ENCODE measurements around the gene MCEMP1. TPM values are rescaled to one million over a fixed set of nuclear protein-coding genes. Genes with fewer than 3 reads are reported as not detected.

MCEMP1 gene, protein sequence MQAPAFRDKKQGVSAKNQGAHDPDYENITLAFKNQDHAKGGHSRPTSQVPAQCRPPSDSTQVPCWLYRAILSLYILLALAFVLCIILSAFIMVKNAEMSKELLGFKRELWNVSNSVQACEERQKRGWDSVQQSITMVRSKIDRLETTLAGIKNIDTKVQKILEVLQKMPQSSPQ
- not detected in 5 replicates for total RNA-seq (2022; extraction: Qiagen RNA extraction)

DNA sequence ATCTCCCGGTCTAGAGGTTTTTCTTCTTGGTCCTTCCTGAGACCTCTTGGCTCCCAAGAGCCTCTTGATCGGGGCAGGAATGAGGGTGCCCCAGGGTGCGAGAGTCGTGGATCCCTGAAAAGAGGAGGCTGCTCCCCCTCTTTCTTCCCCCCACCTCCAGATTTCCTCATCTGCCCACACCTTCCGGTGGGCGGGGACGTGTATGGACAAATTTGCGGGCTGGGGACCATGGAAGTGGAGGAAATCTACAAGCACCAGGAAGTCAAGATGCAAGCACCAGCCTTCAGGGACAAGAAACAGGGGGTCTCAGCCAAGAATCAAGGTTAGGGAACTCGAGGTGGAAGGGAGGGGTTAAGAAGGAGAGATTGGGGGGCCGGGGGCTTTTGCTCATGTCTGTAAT lies at the start of gene MCEMP1:
MCEMP1 (plus strand) TSS at position 237 of the 400 bp plus-strand sequence; CDS start at position 268, 31 bp downstream.

DNA sequence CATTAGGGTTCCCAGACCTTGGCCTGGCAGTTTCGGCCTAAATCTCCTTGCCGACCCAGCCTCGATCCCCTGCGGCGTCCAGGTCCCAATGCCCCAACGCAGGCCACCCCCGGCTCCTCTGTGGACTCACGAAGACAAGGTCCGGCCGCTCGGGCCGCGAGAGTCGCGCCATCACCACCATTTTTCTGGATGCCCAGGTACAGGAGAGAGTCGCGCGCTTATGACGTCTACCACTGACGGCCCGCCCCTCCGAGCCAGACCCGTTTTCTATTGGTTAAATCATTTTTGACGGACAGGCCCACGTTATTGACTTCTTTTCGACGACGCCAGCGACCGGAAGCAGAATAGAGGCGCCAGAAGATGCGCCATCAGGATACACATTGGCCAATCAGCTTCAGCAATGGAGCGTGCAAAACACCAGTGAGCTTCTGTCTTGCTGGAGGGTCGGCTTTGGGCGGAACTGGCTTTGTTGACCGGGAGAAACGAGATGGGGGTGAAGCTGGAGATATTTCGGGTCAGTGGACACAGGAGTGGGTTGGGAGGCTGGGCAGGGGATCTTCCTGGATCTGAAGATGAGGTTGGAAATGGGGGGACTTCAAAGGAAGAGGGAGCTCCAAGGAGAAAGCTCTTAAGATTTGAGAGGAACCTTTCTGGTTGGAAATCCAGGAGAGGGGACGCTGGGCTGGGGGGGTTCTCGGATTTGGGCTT lies 47.4 kb upstream of the MCEMP1 start, which contains the start of the genes PET100 and XAB2:
PET100 (plus strand) TSS at position 447 of the 708 bp plus-strand sequence; CDS start at position 488, 41 bp downstream.
XAB2 (minus strand) TSS at position 199 of the 708 bp plus-strand sequence; CDS start at position 181, 18 bp downstream.

DNA sequence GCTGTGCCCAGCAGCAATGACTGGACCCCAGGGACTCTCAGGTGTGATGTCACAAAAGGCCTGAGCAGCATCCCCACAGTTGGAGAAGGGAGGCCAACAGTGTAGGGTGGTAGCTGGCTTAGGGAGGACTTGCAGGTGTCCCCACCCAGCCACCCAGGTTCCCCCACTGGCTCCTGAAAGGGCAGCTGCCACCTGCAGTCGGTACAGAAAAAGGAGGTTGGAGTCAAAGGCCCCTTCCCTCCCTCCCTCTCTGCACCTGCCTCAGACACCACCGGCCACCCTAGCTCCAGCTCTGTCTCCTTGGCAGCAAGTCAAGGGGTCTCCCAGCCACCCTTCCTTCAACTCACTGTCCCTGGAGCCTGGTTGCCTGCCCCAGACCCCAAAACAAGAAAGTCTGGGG lies 43.2 kb upstream of the MCEMP1 start, which contains the start of gene PCP2:
PCP2 (minus strand) TSS at position 22 of the 400 bp plus-strand sequence. CDS start 262 bp downstream, outside the sequence.

DNA sequence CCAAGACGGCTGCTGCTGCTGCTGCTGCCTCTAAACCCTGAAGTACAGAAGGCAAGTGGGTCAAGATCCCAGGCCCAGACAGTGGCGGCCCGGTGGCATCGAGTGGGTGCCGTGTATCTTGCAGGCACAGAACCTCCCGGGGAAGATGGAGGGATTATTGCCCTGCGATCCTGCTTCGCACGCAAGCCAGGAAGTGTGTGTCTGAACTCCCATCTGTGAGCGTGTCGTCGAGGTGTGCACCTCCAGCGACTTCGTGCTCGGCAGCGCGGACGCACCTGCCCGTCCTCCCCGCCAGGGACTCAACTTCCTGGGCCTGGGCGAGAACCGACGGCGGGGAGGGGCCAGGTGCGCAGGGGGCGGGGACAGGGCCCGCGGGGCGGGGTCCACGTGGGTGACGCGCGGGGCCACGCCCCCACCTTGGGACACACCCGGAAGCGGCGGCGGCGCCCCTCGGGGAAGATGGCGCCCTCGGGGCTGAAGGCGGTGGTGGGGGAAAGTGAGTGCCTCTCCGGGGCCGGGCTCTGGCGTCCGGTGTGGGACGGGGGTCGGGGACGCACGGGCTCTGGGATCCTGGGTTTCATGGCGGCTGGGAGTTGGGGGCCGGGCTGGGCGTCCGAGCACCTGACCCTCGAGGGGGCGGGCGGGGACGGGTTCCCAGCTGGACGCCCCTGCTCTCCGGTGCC lies 40.1 kb upstream of the MCEMP1 start, which contains the start of gene STXBP2:
STXBP2 (plus strand) TSS at position 420 of the 683 bp plus-strand sequence; CDS start at position 460, 40 bp downstream.

DNA sequence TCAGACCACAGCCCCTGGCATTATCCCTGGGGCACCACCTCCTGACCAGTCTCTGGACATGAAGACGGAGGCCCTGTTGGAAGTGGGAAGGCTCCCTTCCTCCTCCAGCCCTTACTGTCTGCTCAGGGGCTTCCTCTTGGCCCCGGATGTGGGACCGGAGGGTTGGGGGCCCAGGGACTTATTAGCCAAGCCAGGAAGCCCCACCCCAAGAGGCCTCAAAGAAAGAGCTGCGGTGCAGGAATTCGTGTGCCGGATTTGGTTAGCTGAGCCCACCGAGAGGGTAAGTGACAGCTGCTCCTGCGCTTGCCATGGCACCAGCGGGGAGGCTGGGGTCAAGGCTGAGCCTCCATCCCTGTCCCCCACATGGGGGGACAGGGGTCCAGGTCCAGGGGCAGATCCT lies 8.0 kb upstream of the MCEMP1 start, which contains the start of gene RETN:
RETN (plus strand) TSS at position 208 of the 400 bp plus-strand sequence. CDS start 278 bp downstream, outside the sequence.

DNA sequence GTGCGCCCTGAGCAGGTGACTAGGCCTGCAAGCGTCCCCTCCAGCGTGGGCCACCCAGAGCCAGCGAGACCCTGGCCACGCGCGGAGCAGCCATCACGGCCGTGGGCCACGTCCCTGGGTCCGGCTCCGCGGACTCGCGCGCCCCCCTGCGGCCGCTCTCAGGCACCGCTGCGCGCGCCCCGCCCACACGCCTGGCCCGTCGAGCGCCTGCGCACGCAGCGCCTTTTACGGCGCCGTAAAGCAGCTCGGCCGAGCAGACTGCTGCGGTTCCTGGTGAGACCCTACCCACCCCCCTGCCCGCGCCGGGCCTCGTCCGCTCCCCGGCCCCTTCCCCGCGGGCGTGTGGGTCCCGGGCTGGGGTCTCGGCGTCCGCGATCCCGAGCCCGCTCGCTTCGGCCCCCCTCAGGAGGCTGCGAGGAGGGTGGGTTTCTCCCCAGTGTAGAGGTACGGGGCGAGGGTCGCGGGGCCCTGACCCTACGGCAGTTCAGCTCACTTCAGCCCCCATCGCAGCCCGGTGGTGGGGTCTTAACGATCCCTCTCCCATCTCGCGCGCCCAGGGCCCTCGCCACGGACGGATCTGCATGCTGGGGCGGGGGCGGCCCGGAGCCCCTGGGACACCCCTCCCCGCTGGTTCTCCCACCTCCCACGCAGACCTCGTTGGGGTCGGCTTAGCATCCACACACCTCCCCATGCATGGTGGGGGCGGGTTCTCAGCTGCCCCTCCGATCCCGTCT lies 3.9 kb downstream of the MCEMP1 start, which contains the start of gene TRAPPC5:
TRAPPC5 (plus strand) TSS at position 228 of the 734 bp plus-strand sequence. CDS start 1,421 bp downstream, outside the sequence.

DNA sequence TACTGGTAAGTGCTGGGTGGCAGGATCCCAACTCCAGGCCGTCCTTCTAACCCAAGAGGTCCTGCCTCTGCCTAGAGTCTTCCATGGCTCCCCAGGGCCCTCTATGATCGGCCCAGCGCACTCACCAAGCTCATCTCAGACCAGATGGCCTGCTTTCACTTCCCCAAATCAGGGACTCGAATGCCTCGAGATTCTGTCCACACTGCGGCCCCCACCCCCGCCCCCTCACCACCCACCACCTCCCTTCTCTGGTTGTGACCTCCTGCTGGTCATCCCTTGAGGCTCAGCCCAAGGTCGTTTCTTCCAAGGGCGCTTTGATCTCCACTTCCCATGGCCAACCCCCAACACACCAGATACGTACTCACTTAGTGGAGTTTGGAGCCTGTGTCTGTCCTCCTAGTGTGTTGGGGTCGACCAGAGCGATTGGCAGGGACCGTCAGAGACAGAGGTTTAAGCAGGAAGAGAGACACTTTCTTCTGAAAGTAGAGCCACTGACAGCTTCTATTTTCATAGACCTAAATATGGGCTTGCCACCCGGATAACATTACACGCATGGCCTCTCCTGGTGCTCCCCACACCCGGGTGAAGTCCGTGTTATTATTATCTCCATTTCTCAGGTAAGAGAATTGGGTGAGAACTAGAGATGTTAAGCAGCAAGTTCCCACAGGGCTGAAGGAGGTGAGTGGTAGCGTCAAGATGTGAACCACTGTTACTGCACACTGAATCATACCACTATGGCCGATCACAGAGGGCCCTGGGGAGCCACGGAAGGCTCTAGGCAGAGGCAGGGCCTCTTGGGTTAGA lies 25.0 kb downstream of the MCEMP1 start, which contains the start of gene FCER2:
FCER2 (minus strand) TSS at position 478 of the 804 bp plus-strand sequence. CDS start 2,371 bp downstream, outside the sequence.

Other genes with a start within 250 kb of the MCEMP1 start
- gene PEX11G, start 188.1 kb upstream of the MCEMP1 start, total RNA-seq (2022; extraction: Qiagen RNA extraction), result 1.4 to 2.6 TPM (median 1.9 TPM) in 5 replicates
- 16.7 to 21.1 TPM (median 18.2 TPM) in 5 replicates for gene ZNF358, start 161.0 kb upstream of the MCEMP1 start, total RNA-seq (2022; extraction: Qiagen RNA extraction)
- gene MCOLN1, start 154.5 kb upstream of the MCEMP1 start, total RNA-seq (2022; extraction: Qiagen RNA extraction), result 9.4 to 12.8 TPM (median 12.3 TPM) in 5 replicates
- gene PNPLA6, start 141.4 kb upstream of the MCEMP1 start, total RNA-seq (2022; extraction: Qiagen RNA extraction), result 27.7 to 34.6 TPM (median 31.9 TPM) in 5 replicates
- 4.1 to 6.2 TPM (median 5.4 TPM) in 5 replicates for gene CAMSAP3, start 81.2 kb upstream of the MCEMP1 start, total RNA-seq (2022; extraction: Qiagen RNA extraction)
- gene XAB2, start 47.5 kb upstream of the MCEMP1 start, total RNA-seq (2022; extraction: Qiagen RNA extraction), result 23.3 to 26.8 TPM (median 25.1 TPM) in 5 replicates
- 50.7 to 61.5 TPM (median 55.6 TPM) in 5 replicates for gene PET100, start 47.3 kb upstream of the MCEMP1 start, total RNA-seq (2022; extraction: Qiagen RNA extraction)
- gene PCP2, start 43.4 kb upstream of the MCEMP1 start, total RNA-seq (2022; extraction: Qiagen RNA extraction), result 0.26 TPM in 1 of 5 replicates, not detected in the others
- 35.0 to 43.8 TPM (median 39.3 TPM) in 5 replicates for gene STXBP2, start 40.0 kb upstream of the MCEMP1 start, total RNA-seq (2022; extraction: Qiagen RNA extraction)
- not detected in 5 replicates for gene RETN, start 8.0 kb upstream of the MCEMP1 start, total RNA-seq (2022; extraction: Qiagen RNA extraction)
- gene TRAPPC5, start 3.7 kb downstream of the MCEMP1 start, total RNA-seq (2022; extraction: Qiagen RNA extraction), result 38.8 to 107 TPM (median 101 TPM) in 5 replicates
- not detected in 5 replicates for gene FCER2, start 25.0 kb downstream of the MCEMP1 start, total RNA-seq (2022; extraction: Qiagen RNA extraction)
- not detected in 5 replicates for gene CLEC4G, start 55.0 kb downstream of the MCEMP1 start, total RNA-seq (2022; extraction: Qiagen RNA extraction)
- not detected in 5 replicates for gene CD209, start 70.4 kb downstream of the MCEMP1 start, total RNA-seq (2022; extraction: Qiagen RNA extraction)
- not detected in 5 replicates for gene CLEC4M, start 86.2 kb downstream of the MCEMP1 start, total RNA-seq (2022; extraction: Qiagen RNA extraction)
- gene EVI5L, start 153.1 kb downstream of the MCEMP1 start, total RNA-seq (2022; extraction: Qiagen RNA extraction), result 1.3 to 2.1 TPM (median 1.8 TPM) in 5 replicates
- gene PRR36, start 197.3 kb downstream of the MCEMP1 start, total RNA-seq (2022; extraction: Qiagen RNA extraction), result 0.21 to 0.67 TPM (median 0.41 TPM) in 5 replicates
- 4.9 to 6.7 TPM (median 6.0 TPM) in 5 replicates for gene LRRC8E, start 211.4 kb downstream of the MCEMP1 start, total RNA-seq (2022; extraction: Qiagen RNA extraction)
- 13.3 to 15.8 TPM (median 14.8 TPM) in 5 replicates for gene MAP2K7, start 226.8 kb downstream of the MCEMP1 start, total RNA-seq (2022; extraction: Qiagen RNA extraction)
- gene TGFBR3L, start 237.7 kb downstream of the MCEMP1 start, total RNA-seq (2022; extraction: Qiagen RNA extraction), result 1.0 to 2.4 TPM (median 1.6 TPM) in 5 replicates
- 19.8 to 29.6 TPM (median 29.0 TPM) in 5 replicates for gene SNAPC2, start 243.2 kb downstream of the MCEMP1 start, total RNA-seq (2022; extraction: Qiagen RNA extraction)
- gene CTXN1, start 249.0 kb downstream of the MCEMP1 start, total RNA-seq (2022; extraction: Qiagen RNA extraction), result 7.7 to 21.3 TPM (median 20.5 TPM) in 5 replicates